ENCODE results near the gene SPATA7. TPM values are rescaled to one million over a fixed set of nuclear protein-coding genes. Genes with fewer than 3 reads are reported as not detected.

The SPATA7 gene
- total and polyA plus RNA-seq, 2 of the 4 experiments (the other 2 are of a cell fraction), result 6.6 to 10.0 TPM

DNA sequence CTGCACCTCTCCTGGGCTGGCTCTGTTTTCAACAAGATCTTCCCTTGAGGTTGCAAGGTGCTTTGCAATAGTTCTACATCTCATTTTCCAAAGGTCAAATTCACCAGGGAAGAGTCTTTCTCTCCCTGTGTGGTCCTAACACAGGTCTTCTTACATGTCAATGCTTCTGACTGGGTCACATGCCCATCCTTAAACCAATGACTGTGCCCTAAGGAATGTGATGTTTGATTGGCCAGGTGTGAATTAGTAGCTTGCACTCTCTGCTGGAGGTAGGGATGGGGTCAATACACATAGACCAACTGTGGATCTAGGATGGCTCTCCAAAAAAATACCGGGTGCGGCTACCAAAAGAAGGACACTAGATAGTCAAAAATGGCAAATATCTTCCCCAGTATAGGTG lies 42.5 kb upstream of the SPATA7 start:
- H2BK20ac ChIP-seq (ENCODE audit: low read depth, low read length), result no peak overlapping the region
- H3K27me3 ChIP-seq (ENCODE audit: control insufficient read depth, insufficient read depth, low read length), result no peaks in the 10 kb centered on the region; the same call in 1 of the 2 replicates
- no peak overlapping the region for H2BK5ac ChIP-seq (ENCODE audit: low read depth, low read length, poor library complexity, severe bottlenecking)
- in situ Hi-C loops (cut with MboI; ENCODE audit: low sequenced_read_pairs), result no loop called here
- DNase-seq (no peak), ATAC-seq (ENCODE audit: low read depth) (no peak)
- H3K36me3 ChIP-seq (ENCODE audit: control insufficient read depth, insufficient read depth, low read length), result no peaks in the 10 kb centered on the region
- H4K20me1 ChIP-seq (ENCODE audit: insufficient read depth, low read length), result no peaks in the 10 kb centered on the region
- H2BK15ac ChIP-seq (ENCODE audit: low read depth, low read length), result no peak overlapping the region
- no peak overlapping the region for H3K9ac ChIP-seq (ENCODE audit: low read depth, low read length)
- no peaks in the 10 kb centered on the region for H3K79me1 ChIP-seq (ENCODE audit: low read depth in 1 of 2, low read length in 2 of 2)
- H4K8ac ChIP-seq (ENCODE audit: low read depth in 2 of 2, low read length in 2 of 2), result no peak overlapping the region
- H3K9me3 ChIP-seq (ENCODE audit: control insufficient read depth, insufficient read depth, low read length), result no peaks in the 10 kb centered on the region
- H3K14ac ChIP-seq (replicated peaks; ENCODE audit: low read depth, low read length), result no peak overlapping the region
- no peak overlapping the region for H2AK5ac ChIP-seq (ENCODE audit: low read depth, low read length)
- no peak overlapping the region for H2BK120ac ChIP-seq (ENCODE audit: low read depth, low read length)
- BruUV-seq (replicated peaks), result no TSS peak
- no peak overlapping the region for H2AK9ac ChIP-seq (replicated peaks; ENCODE audit: low read depth, low read length, poor library complexity)
- no peak overlapping the region for H3K56ac ChIP-seq (ENCODE audit: extremely low read depth, insufficient read depth, low read length)
- POLR2A ChIA-PET (ENCODE audit: unreplicated experiment), result no interaction called here
- no peak overlapping the region for H4K91ac ChIP-seq (ENCODE audit: insufficient read depth, low read depth, low read length)
- TF ChIP-seq CHD1 (IDR thresholded peaks at IDR 0.05; ENCODE audit: low read depth, low read length), result no peak
- TF ChIP-seq SMC3 (IDR thresholded peaks at IDR 0.05; ENCODE audit: low read depth, low read length), result no peak
- TF ChIP-seq MAFK (IDR thresholded peaks at IDR 0.05; ENCODE audit: low read depth, low read length), result no peak
- TF ChIP-seq, protein P1, sequence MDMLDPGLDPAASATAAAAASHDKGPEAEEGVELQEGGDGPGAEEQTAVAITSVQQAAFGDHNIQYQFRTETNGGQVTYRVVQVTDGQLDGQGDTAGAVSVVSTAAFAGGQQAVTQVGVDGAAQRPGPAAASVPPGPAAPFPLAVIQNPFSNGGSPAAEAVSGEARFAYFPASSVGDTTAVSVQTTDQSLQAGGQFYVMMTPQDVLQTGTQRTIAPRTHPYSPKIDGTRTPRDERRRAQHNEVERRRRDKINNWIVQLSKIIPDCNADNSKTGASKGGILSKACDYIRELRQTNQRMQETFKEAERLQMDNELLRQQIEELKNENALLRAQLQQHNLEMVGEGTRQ (IDR thresholded peaks at IDR 0.05; ENCODE audit: low read depth, low read length), result no peak
- TF ChIP-seq FOS (IDR thresholded peaks at IDR 0.05; ENCODE audit: low read depth, low read length), result no peak
- TF ChIP-seq BHLHE40 (IDR thresholded peaks at IDR 0.05; ENCODE audit: low read depth, low read length), result no peak
- TF ChIP-seq CEBPB (IDR thresholded peaks at IDR 0.05; ENCODE audit: low read depth, low read length), result no peak
- TF ChIP-seq, protein P2, sequence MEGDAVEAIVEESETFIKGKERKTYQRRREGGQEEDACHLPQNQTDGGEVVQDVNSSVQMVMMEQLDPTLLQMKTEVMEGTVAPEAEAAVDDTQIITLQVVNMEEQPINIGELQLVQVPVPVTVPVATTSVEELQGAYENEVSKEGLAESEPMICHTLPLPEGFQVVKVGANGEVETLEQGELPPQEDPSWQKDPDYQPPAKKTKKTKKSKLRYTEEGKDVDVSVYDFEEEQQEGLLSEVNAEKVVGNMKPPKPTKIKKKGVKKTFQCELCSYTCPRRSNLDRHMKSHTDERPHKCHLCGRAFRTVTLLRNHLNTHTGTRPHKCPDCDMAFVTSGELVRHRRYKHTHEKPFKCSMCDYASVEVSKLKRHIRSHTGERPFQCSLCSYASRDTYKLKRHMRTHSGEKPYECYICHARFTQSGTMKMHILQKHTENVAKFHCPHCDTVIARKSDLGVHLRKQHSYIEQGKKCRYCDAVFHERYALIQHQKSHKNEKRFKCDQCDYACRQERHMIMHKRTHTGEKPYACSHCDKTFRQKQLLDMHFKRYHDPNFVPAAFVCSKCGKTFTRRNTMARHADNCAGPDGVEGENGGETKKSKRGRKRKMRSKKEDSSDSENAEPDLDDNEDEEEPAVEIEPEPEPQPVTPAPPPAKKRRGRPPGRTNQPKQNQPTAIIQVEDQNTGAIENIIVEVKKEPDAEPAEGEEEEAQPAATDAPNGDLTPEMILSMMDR (conservative IDR thresholded peaks at IDR 0.05; ENCODE audit: low read depth, low read length), result no peak
- TF ChIP-seq RCOR1 (IDR thresholded peaks at IDR 0.05; ENCODE audit: insufficient replicate concordance, low read length), result no peak
- no peak overlapping the region for H3K4me2 ChIP-seq (ENCODE audit: low read depth, low read length)
- no CpG with 5 or more reads among the region's 2 CpGs for WGBS, 2 experiments (ENCODE audit: extremely low coverage in 2 of 2, insufficient read length in 1 of 2)
- H3K4me1 ChIP-seq (ENCODE audit: control insufficient read depth, insufficient read depth, low read length), result no peaks in the 10 kb centered on the region
- no peak overlapping the region for H3K4ac ChIP-seq (ENCODE audit: low read depth, low read length)
- H3K27ac ChIP-seq (ENCODE audit: insufficient read depth, low read length), result no peak overlapping the region
- dilution Hi-C loops (cut with HindIII; ENCODE audit: low sequenced_read_pairs, unreplicated experiment), result no loop called here
- intact Hi-C loops (cut with micrococcal nuclease), result no loop called here
- no peak overlapping the region for H3K4me3 ChIP-seq (ENCODE audit: insufficient read depth, low read depth, low read length)
- no peak overlapping the region for H4K5ac ChIP-seq (ENCODE audit: low read depth, low read length)
- no peaks in the 10 kb centered on the region for H3K9me1 ChIP-seq (ENCODE audit: insufficient read depth, low read length)
- no peak overlapping the region for H3K23ac ChIP-seq (ENCODE audit: low read depth, low read length)
- CTCF ChIA-PET, result interaction anchor here (0.6 kb wide), 1 partner anchor 41 kb away, joined by 3 read pairs; no protein-coding TSS in a partner anchor
- H3K18ac ChIP-seq (ENCODE audit: low read depth, low read length), result no peak overlapping the region
- H2AFZ ChIP-seq (replicated peaks; ENCODE audit: low read length, poor library complexity), result no peak overlapping the region
